HCT116 (cell line): ENCODE data around the gene CNTNAP2.

ENCODE experiments used
- CEBPB ChIP-seq: IDR thresholded peaks from 2 replicates; pipeline ENCODE4 v1.6.1; 2012; ENCODE audit warnings: low read depth
- EZH2 ChIP-seq: fragments of 200-600 bp; sonication (generic); IDR thresholded peaks from 2 replicates; pipeline ENCODE4 v1.6.1; 2017; ENCODE audit warnings: antibody characterized with exemption, mixed run types
- EZH2phosphoT487 ChIP-seq: fragments of 200-600 bp; IDR thresholded peaks from 2 replicates; pipeline ENCODE4 v1.6.1; 2018; ENCODE audit warnings: antibody characterized with exemption, borderline replicate concordance
- FOSL1 ChIP-seq: IDR thresholded peaks from 2 replicates; pipeline ENCODE4 v1.6.1; 2012; ENCODE audit warnings: low read depth
- JUND ChIP-seq: IDR thresholded peaks from 2 replicates; pipeline ENCODE4 v1.6.1; 2012
- POLR2A ChIP-seq: IDR thresholded peaks from 2 replicates; pipeline ENCODE4 v1.7.0; 2011; ENCODE audit warnings: borderline replicate concordance; ENCODE audit not compliant: insufficient read depth, insufficient read length; ENCODE audit errors: extremely low read depth
- POLR2AphosphoS5 ChIP-seq: IDR thresholded peaks from 2 replicates; pipeline ENCODE4 v1.6.1; 2011; ENCODE audit warnings: mild to moderate bottlenecking, low read depth, low read length, moderate library complexity
- SIN3A ChIP-seq: IDR thresholded peaks from 2 replicates; pipeline ENCODE4 v1.6.1; 2012; ENCODE audit warnings: low read depth
- SP1 ChIP-seq: IDR thresholded peaks from 2 replicates; pipeline ENCODE4 v1.6.1; 2012; ENCODE audit warnings: low read depth
- TCF7L2 ChIP-seq: IDR thresholded peaks from 2 replicates; pipeline ENCODE4 v1.7.0; 2011; ENCODE audit warnings: borderline replicate concordance, inconsistent platforms; ENCODE audit not compliant: insufficient read depth, insufficient read length; ENCODE audit errors: extremely low read depth
- YY1 ChIP-seq: IDR thresholded peaks from 2 replicates; pipeline ENCODE4 v1.6.1; 2011; ENCODE audit warnings: low read length, low read depth, moderate library complexity, mild to moderate bottlenecking; ENCODE audit not compliant: insufficient replicate concordance; ENCODE audit errors: extremely low read depth
- TF ChIP-seq, protein P1 (sequence below), 3 experiments: fragments of 200-600 bp in 1 of 3; sonication (generic) in 1 of 3; IDR thresholded peaks in 2 of 3; conservative IDR thresholded peaks in 1 of 3; 2 replicates each; pipeline ENCODE4 v1.5.1; 2012 to 2017; ENCODE audit warnings: low read depth in 2 of 3, low read length in 2 of 3, antibody characterized with exemption in 1 of 3, borderline replicate concordance in 1 of 3, control low read depth in 1 of 3, mild to moderate bottlenecking in 1 of 3, mixed read lengths in 1 of 3, mixed run types in 1 of 3, moderate library complexity in 1 of 3; ENCODE audit not compliant: insufficient read depth in 1 of 3
- TF ChIP-seq, protein P2 (sequence below): IDR thresholded peaks from 2 replicates; pipeline ENCODE4 v1.6.1; 2012
- TF ChIP-seq, protein P3 (sequence below): IDR thresholded peaks from 2 replicates; pipeline ENCODE4 v1.6.1; 2012

DNA sequence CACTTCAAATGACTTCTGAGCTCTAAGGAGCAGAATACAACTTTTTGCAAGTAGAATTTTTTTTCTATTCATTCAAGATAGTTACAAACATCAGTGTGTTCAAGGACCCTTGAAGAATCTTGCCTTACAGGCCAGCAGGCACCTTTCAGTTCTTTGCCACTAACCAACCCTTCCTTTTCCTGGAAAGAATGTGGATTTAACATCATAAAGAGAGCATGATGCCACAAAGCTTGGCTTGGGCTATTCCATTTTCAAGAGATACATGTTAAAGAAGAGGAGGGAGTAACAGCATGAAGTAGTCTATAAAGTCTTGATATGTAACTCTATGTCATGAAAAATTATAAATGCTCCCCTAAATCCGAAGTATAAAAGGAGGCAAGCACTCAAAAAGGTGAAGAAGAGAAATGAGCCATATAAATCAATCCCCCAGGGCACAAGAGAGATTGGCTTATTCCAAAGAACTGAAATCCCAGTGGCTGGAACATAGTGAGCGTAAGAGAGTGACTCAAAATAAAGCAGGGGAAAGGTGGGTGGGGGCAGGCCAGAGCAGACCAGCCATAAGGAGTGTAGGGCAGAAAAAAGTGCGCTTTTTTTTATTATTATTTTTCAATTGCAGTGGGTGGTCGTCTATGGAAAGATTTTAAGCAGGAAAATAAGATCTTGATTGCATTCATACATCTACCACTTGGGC lies 1448.3 kb downstream of the CNTNAP2 start:
- TF ChIP-seq CEBPB: no peak
- TF ChIP-seq POLR2AphosphoS5: no peak
- TF ChIP-seq, protein P1, sequence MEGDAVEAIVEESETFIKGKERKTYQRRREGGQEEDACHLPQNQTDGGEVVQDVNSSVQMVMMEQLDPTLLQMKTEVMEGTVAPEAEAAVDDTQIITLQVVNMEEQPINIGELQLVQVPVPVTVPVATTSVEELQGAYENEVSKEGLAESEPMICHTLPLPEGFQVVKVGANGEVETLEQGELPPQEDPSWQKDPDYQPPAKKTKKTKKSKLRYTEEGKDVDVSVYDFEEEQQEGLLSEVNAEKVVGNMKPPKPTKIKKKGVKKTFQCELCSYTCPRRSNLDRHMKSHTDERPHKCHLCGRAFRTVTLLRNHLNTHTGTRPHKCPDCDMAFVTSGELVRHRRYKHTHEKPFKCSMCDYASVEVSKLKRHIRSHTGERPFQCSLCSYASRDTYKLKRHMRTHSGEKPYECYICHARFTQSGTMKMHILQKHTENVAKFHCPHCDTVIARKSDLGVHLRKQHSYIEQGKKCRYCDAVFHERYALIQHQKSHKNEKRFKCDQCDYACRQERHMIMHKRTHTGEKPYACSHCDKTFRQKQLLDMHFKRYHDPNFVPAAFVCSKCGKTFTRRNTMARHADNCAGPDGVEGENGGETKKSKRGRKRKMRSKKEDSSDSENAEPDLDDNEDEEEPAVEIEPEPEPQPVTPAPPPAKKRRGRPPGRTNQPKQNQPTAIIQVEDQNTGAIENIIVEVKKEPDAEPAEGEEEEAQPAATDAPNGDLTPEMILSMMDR (IDR thresholded peaks at IDR 0.05 in 2 of 3, conservative IDR thresholded peaks at IDR 0.05 in 1 of 3; ENCODE audit: borderline replicate concordance in 1 of 3, insufficient read depth in 1 of 3, low read depth in 2 of 3, low read length in 2 of 3): no peak
- TF ChIP-seq POLR2A: no peak
- TF ChIP-seq TCF7L2: no peak
- no peak for TF ChIP-seq JUND
- TF ChIP-seq, protein P2, sequence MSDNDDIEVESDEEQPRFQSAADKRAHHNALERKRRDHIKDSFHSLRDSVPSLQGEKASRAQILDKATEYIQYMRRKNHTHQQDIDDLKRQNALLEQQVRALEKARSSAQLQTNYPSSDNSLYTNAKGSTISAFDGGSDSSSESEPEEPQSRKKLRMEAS: no peak
- TF ChIP-seq EZH2phosphoT487: no peak
- no peak for TF ChIP-seq EZH2
- no peak for TF ChIP-seq YY1
- TF ChIP-seq SIN3A: no peak
- TF ChIP-seq, protein P3, sequence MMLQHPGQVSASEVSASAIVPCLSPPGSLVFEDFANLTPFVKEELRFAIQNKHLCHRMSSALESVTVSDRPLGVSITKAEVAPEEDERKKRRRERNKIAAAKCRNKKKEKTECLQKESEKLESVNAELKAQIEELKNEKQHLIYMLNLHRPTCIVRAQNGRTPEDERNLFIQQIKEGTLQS: no peak
- TF ChIP-seq FOSL1: no peak
- TF ChIP-seq SP1: no peak
